ENCODE measurements around the gene SENP5.

Gene SENP5

GRCh38 chr3:196914866-196915265 is 47.1 kb downstream of the SENP5 start:
- Histone ChIP-seq H3K4me1 (ENCODE audit: insufficient read depth, poor library complexity, severe bottlenecking) (no peaks in the 10 kb centered on the region), H3K9me3 (ENCODE audit: severe bottlenecking) (no peaks in the 10 kb centered on the region), H3K27me3 (ENCODE audit: insufficient read depth, poor library complexity, severe bottlenecking) (no peaks in the 10 kb centered on the region), H3K36me3 (ENCODE audit: low read depth) (peaks cover 9% of the 10 kb centered on the region), H3K4me3 (ENCODE audit: severe bottlenecking) (no peak overlapping the region), H3K27ac (ENCODE audit: poor library complexity, severe bottlenecking) (no peak overlapping the region)
- DNase-seq (ENCODE audit: low spot score): no peak
- no peak for ATAC-seq (ENCODE audit: low read depth)
- TF ChIP-seq CTCF (IDR thresholded peaks at IDR 0.05; ENCODE audit: poor library complexity, severe bottlenecking): no peak

DNA sequence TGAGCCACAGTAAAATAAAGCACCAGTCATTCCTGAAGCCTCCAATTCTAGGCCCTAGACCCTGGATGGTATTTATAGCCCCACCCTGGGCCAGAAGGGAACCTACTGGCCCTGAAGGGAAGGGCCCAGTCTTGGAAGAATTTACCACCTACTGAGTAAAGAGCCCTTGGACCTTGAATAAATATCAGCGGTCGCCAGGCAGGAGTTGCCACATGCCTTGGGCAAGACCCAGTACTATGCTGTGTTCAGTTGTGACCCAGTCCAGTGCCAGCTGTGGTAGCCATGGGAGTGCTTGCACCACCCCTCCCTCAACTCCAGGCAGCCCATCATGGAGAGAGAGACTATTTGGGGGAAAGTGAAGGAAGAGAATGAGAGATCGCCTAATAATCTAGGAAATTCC is 47.7 kb downstream of the SENP5 start:
- H3K4me3 ChIP-seq (ENCODE audit: severe bottlenecking): no peak overlapping the region
- no peak for ATAC-seq (ENCODE audit: low read depth)
- no peak overlapping the region for H3K27ac ChIP-seq (ENCODE audit: poor library complexity, severe bottlenecking)
- TF ChIP-seq CTCF (IDR thresholded peaks at IDR 0.05; ENCODE audit: poor library complexity, severe bottlenecking): no peak
- no peaks in the 10 kb centered on the region for H3K4me1 ChIP-seq (ENCODE audit: insufficient read depth, poor library complexity, severe bottlenecking)
- no peaks in the 10 kb centered on the region for H3K9me3 ChIP-seq (ENCODE audit: severe bottlenecking)
- H3K36me3 ChIP-seq (ENCODE audit: low read depth): peaks cover 13% of the 10 kb centered on the region
- no peak for DNase-seq (ENCODE audit: low spot score)
- no peaks in the 10 kb centered on the region for H3K27me3 ChIP-seq (ENCODE audit: insufficient read depth, poor library complexity, severe bottlenecking)

GRCh38 chr3:196916221-196916620 is 48.5 kb downstream of the SENP5 start:
- no peak for ATAC-seq (ENCODE audit: low read depth)
- TF ChIP-seq CTCF (IDR thresholded peaks at IDR 0.05; ENCODE audit: poor library complexity, severe bottlenecking): no peak
- no peak overlapping the region for H3K27ac ChIP-seq (ENCODE audit: poor library complexity, severe bottlenecking)
- DNase-seq (ENCODE audit: low spot score): no peak
- no peaks in the 10 kb centered on the region for H3K27me3 ChIP-seq (ENCODE audit: insufficient read depth, poor library complexity, severe bottlenecking)
- no peak overlapping the region for H3K4me3 ChIP-seq (ENCODE audit: severe bottlenecking)
- no peaks in the 10 kb centered on the region for H3K4me1 ChIP-seq (ENCODE audit: insufficient read depth, poor library complexity, severe bottlenecking)
- H3K36me3 ChIP-seq (ENCODE audit: low read depth): peaks cover 13% of the 10 kb centered on the region
- no peaks in the 10 kb centered on the region for H3K9me3 ChIP-seq (ENCODE audit: severe bottlenecking)

DNA sequence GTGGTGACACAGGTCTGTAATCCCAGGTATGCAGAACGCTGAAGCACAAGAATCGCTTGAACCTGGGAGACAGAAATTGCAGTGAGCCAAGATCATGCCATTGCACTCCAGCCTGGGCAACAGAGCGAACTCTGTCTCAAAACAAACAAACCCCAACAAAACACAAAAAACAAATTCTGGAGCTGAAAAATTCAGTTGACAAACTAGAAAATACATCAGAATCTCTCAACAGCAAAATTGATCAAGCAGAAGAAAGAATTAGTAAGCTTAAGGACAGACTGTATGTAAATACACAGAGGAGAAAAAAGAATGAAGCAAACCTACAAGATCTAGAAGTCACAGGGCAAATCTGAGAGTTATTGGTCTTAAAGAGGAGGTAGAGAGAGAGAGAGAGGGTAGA is 49.3 kb downstream of the SENP5 start:
- no peak overlapping the region for H3K4me3 ChIP-seq (ENCODE audit: severe bottlenecking)
- no peak for DNase-seq (ENCODE audit: low spot score)
- no peaks in the 10 kb centered on the region for H3K4me1 ChIP-seq (ENCODE audit: insufficient read depth, poor library complexity, severe bottlenecking)

DNA sequence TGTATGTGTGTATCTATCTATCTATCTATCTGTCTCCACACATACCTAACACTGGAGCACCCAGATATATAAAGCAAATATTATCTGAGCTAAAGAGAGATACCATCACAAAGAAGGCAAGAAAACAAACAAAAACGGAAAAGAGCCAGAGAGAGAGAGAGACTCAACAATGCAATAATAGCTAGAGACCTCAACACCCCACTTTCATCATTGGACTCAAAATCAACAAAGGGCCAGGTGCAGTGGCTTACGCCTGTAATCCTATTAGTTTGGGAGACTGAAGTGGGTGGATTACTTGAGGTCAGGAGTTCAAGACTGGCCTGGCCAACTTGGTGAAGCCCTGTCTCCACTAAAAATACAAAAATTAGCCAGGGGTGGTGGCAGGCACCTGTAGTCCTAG is 51.2 kb downstream of the SENP5 start:
- no peaks in the 10 kb centered on the region for H3K27me3 ChIP-seq (ENCODE audit: insufficient read depth, poor library complexity, severe bottlenecking)
- H3K27ac ChIP-seq (ENCODE audit: poor library complexity, severe bottlenecking): no peak overlapping the region
- peaks cover 33% of the 10 kb centered on the region for H3K36me3 ChIP-seq (ENCODE audit: low read depth)
- H3K4me1 ChIP-seq (ENCODE audit: insufficient read depth, poor library complexity, severe bottlenecking): no peaks in the 10 kb centered on the region
- no peak for DNase-seq (ENCODE audit: low spot score)
- ATAC-seq (ENCODE audit: low read depth): no peak
- no peaks in the 10 kb centered on the region for H3K9me3 ChIP-seq (ENCODE audit: severe bottlenecking)
- H3K4me3 ChIP-seq (ENCODE audit: severe bottlenecking): no peak overlapping the region
- TF ChIP-seq CTCF (IDR thresholded peaks at IDR 0.05; ENCODE audit: poor library complexity, severe bottlenecking): no peak

More for the DNA sequence above, 49.3 kb downstream of the SENP5 start:
- Histone ChIP-seq H3K27me3 (ENCODE audit: insufficient read depth, poor library complexity, severe bottlenecking) (no peaks in the 10 kb centered on the region), H3K9me3 (ENCODE audit: severe bottlenecking) (no peaks in the 10 kb centered on the region), H3K27ac (ENCODE audit: poor library complexity, severe bottlenecking) (no peak overlapping the region), H3K36me3 (ENCODE audit: low read depth) (peaks cover 17% of the 10 kb centered on the region)
- no peak for ATAC-seq (ENCODE audit: low read depth)
- no peak for TF ChIP-seq CTCF (IDR thresholded peaks at IDR 0.05; ENCODE audit: poor library complexity, severe bottlenecking)

Data from RWPE2 (cell line).